Measurements from ENCODE around the gene MRLN. TPM values are rescaled to one million over a fixed set of nuclear protein-coding genes. Genes with fewer than 3 reads are reported as not detected.
"Not testable (repeated sequence)": the region's sequence is repeated elsewhere in the genome, so short reads cannot be mapped to it uniquely, and the experiment has no call there.

Gene MRLN
- total RNA-seq, 3 donors from 2014 or later: not detected

DNA sequence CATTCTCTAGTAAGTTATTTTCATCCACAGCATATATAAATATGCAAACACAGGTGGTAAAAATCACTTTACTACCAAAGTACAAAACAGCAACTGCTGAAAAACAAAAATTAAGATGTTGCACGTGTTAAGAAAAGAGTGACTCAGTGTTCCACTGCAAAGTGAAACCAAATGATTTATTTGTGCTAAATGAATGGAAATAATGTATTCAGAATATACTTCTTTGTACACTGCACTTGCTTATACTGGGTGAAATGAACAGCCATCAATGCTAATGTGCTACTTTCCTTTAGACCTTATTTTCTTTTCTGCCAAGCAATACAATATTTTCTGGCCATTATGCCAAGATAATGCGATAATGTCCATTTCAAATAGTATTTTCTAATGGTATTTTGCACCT lies 38.3 kb upstream of the MRLN start:
- Histone ChIP-seq H3K9me3 (no peaks in the 10 kb centered on the region), H3K36me3 (peaks cover 12% of the 10 kb centered on the region), H3K27ac (no peak overlapping the region), H3K4me3 (no peak overlapping the region), H3K4me1 (no peaks in the 10 kb centered on the region), H3K27me3 (no peaks in the 10 kb centered on the region)
- TF ChIP-seq POLR2A (IDR thresholded peaks at IDR 0.05) (no peak), POLR2AphosphoS5 (IDR thresholded peaks at IDR 0.05) (no peak)
- TF ChIP-seq, protein P1, sequence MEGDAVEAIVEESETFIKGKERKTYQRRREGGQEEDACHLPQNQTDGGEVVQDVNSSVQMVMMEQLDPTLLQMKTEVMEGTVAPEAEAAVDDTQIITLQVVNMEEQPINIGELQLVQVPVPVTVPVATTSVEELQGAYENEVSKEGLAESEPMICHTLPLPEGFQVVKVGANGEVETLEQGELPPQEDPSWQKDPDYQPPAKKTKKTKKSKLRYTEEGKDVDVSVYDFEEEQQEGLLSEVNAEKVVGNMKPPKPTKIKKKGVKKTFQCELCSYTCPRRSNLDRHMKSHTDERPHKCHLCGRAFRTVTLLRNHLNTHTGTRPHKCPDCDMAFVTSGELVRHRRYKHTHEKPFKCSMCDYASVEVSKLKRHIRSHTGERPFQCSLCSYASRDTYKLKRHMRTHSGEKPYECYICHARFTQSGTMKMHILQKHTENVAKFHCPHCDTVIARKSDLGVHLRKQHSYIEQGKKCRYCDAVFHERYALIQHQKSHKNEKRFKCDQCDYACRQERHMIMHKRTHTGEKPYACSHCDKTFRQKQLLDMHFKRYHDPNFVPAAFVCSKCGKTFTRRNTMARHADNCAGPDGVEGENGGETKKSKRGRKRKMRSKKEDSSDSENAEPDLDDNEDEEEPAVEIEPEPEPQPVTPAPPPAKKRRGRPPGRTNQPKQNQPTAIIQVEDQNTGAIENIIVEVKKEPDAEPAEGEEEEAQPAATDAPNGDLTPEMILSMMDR (IDR thresholded peaks at IDR 0.05): no peak
- intact Hi-C loops (cut with DNase I; ENCODE audit: low total_unique reads): no loop called here
- no peak for DNase-seq (ENCODE audit: low spot score in 2 of 2)

DNA sequence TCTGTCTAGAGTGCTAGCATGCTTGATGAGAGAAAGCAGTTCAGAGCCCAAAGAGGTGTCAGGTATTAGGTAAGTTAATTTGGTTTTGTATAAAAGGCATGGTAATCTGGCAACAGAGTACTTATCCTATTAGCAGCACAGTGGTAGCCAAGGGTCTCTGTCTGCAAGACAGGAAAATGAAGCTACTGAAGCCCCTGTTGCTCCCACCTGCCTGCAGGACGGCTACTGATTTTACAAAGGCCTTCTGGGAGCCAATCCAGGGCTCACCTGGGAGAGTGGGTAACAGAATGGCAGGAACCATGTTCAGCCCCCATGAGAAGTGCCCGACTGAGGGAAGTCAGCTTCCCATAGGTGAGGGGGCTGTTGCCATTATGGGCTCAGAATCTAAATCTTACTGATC lies 36.8 kb upstream of the MRLN start:
- H3K36me3 ChIP-seq: peaks cover 12% of the 10 kb centered on the region
- H3K27ac ChIP-seq; H3K4me1 ChIP-seq; H3K27me3 ChIP-seq; H3K9me3 ChIP-seq; H3K4me3 ChIP-seq; intact Hi-C loops (cut with DNase I; ENCODE audit: low total_unique reads); DNase-seq (ENCODE audit: low spot score in 2 of 2): not testable (repeated sequence)

DNA sequence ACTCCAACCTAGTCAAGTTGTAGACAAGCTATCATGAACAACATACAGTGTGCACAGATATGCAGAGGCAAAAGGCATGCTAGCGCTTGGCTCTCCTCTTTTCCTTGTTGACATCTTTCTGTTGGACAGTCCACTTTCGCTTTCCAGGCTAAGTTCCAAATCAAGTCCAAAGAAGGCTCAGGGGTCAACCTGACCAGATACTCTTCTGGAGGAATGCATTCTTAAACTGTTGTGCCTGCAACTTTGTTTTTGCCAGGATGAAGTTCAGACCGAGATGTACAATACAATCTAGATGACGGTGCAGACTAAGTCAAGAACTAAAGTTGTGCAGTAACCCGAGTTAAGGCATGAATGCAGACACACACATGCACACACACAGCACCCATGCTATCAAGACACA lies 35.7 kb upstream of the MRLN start:
- intact Hi-C loops (cut with DNase I; ENCODE audit: low total_unique reads); DNase-seq (ENCODE audit: low spot score in 2 of 2); H3K27me3 ChIP-seq; H3K4me3 ChIP-seq; H3K9me3 ChIP-seq; H3K4me1 ChIP-seq; H3K27ac ChIP-seq: not testable (repeated sequence)
- peaks cover 12% of the 10 kb centered on the region for H3K36me3 ChIP-seq

DNA sequence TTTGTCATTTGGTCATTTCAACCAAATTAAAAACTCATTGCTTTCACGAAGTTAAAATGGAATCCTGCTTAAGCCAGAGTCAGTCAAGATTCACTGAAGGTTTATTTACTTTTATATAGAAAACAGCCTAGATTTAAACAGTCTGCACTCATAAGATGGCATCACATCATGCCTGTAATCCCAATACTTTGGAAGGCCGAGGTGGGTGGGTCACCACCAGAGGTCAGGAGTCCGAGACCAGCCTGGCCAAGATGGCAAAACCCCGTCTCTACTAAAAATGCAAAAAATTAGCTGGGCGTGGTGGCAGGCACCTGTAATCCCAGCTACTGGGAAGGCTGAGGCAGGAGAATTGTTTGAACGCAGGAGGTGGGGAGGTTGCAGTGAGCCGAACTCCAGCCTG lies 33.8 kb upstream of the MRLN start:
- H3K4me3 ChIP-seq; H3K4me1 ChIP-seq; H3K27ac ChIP-seq; H3K27me3 ChIP-seq; DNase-seq (ENCODE audit: low spot score in 2 of 2); H3K36me3 ChIP-seq; intact Hi-C loops (cut with DNase I; ENCODE audit: low total_unique reads); H3K9me3 ChIP-seq: not testable (repeated sequence)

DNA sequence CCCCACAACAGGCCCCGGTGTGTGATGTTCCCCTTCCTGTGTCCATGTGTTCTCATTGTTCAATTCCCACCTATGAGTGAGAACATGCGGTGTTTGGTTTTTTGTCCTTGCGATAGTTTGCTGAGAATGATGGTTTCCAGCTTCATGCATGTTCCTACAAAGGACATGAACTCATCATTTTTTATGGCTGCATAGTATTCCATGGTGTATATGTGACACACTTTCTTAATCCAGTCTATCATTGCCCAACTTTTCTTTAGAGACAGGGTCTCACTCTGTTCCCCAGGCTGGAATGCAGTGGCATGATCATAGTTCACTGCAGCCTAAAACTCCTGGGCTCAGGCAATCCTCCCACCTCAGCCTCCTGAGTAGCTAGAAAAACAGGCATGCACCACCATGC lies 32.2 kb upstream of the MRLN start:
- H3K27ac ChIP-seq; H3K4me1 ChIP-seq; H3K4me3 ChIP-seq; DNase-seq (ENCODE audit: low spot score in 2 of 2); H3K9me3 ChIP-seq; intact Hi-C loops (cut with DNase I; ENCODE audit: low total_unique reads); H3K27me3 ChIP-seq; H3K36me3 ChIP-seq: not testable (repeated sequence)

DNA sequence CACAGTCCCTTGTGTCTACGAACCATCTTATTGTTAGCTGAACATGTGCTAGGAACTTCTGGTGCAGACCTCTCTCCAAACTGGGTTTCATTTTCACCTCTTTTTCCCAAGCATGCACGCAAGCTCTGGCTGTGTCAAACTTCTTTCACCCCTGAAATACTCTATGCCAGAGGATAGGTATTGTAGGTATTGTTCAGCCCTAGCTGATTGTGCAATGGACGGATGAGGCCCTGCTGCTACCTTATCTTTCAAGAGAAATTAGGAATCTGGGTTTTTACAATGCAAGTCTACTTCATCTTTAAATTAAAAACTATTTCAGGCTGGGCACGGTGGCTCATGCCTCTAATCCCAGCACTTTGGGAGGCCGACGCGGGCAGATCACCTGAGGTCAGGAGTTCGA lies 28.3 kb upstream of the MRLN start:
- intact Hi-C loops (cut with DNase I; ENCODE audit: low total_unique reads): no loop called here
- Histone ChIP-seq H3K4me1 (no peaks in the 10 kb centered on the region), H3K4me3 (no peak overlapping the region), H3K9me3 (peaks cover 0 to 11% of the 10 kb centered on the region in 2 donors), H3K36me3 (no peaks in the 10 kb centered on the region), H3K27ac (no peak overlapping the region), H3K27me3 (no peaks in the 10 kb centered on the region)
- no peak for DNase-seq (ENCODE audit: low spot score in 2 of 2)
- TF ChIP-seq, protein P1 (IDR thresholded peaks at IDR 0.05): no peak
- no peak for TF ChIP-seq POLR2A (IDR thresholded peaks at IDR 0.05)
- no peak for TF ChIP-seq POLR2AphosphoS5 (IDR thresholded peaks at IDR 0.05)

DNA sequence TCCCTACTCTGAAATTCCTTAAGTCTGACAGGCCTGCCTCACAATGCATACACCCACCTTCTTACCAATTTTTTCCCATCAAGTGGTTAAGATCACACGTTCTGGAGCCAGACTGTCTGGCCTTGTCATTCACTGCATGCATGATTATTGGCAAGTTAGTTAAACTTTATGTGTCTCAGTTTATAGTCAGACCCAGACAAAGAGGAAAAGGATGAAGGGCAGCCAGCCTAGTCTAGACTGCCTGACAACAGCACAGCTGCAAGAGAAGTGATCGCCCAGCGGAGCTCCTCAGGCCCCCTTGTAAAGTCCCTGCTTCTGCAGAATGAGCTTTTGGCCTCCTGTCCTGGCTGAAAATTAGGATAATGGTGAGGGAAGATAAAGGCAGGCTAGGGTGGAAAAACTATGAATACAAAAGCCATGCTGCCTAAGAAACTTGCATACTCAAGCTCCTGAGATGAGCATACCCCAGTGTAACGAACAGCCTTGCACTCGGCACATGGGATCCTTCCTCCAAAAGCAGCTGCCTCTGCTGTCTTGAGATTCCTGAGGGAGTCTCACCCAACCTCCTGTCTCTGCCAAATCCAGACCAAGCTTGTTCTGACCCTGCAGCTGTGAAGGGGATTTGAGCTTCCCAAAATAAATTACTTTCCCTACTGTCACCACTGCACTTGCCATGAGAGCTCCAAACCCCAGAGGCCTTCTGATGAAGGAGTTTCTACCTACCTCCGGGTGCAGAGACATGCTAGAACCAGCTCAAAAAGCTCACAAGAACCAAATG lies 26.7 kb upstream of the MRLN start:
- Histone ChIP-seq H3K27ac (no peak overlapping the region), H3K36me3 (no peaks in the 10 kb centered on the region), H3K27me3 (no peaks in the 10 kb centered on the region), H3K9me3 (peaks cover 0 to 11% of the 10 kb centered on the region in 2 donors), H3K4me3 (no peak overlapping the region), H3K4me1 (no peaks in the 10 kb centered on the region)
- intact Hi-C loops (cut with DNase I; ENCODE audit: low total_unique reads): no loop called here
- no peak for TF ChIP-seq POLR2AphosphoS5 (IDR thresholded peaks at IDR 0.05)
- no peak for TF ChIP-seq POLR2A (IDR thresholded peaks at IDR 0.05)
- TF ChIP-seq, protein P1 (IDR thresholded peaks at IDR 0.05): no peak
- no peak for DNase-seq (ENCODE audit: low spot score in 2 of 2)

All from breast epithelium (tissue), 4 donors.